ENCODE results near the gene ASH1L.
"Not testable (repeated sequence)": the region's sequence is repeated elsewhere in the genome, so short reads cannot be mapped to it uniquely, and the experiment has no call there.

Gene ASH1L

DNA sequence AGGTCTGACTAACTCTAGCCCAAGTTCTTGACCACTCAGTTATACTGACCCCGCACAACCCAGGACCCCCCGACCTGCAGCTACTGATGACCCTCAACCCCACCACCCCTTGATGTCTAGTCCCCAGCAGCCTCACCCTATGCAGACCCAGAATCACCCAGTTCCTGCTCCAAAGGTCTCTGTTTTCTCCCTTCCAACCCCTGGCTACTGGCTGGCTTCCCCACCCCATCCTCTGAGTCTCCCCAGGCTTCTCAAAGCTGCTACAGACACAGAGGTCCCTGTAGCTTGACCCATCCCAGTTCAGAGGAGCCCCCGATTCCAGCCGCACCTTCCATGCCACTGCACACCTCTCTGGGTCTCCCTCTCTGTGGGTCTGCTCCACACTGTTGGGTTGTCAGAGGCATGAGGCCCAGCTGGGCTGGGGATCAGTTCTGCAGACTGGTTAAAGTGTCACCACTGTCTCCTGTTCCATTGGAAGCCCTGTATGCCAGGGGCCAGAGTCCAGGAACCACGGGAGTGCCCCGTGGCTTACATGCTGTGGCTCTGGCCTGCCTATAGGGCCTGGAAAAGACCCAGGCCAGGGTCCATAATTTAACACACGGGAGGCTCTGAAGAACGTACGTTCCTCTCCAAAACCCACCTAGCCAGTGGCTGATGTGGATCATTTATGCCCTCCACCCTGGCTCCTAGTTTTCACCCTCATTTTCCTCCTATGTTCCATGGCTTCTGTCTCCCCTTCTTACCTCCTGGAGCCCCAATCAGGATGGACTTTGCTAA is 261.9 kb downstream of the ASH1L start:
- DNase-seq: no peak

GRCh38 chr1:155300024-155300423 is 262.6 kb downstream of the ASH1L start:
- DNase-seq: no peak

- no peak for DNase-seq
Observed at GRCh38 chr1:155297384-155297783, 265.2 kb downstream of the ASH1L start.

DNA sequence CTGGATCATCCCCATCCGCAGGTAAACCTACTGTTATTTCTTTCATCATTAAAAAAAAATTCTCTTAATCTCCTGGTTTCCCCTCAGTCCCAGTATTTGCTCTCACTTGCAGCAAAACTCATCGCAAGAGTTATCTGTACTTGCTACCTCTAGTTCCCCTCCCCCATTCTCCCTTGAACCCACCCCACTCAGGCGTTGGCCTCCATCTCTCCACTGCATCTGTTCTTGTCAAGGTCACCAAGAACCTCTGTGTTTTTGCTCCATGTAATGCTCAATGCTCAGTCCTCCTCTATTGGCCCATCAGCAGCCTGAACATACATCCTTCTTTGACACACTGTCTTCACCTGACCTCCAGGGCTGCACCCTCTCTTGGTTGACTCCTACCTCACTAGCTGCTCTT is 265.9 kb downstream of the ASH1L start:
- no peak for DNase-seq

DNA sequence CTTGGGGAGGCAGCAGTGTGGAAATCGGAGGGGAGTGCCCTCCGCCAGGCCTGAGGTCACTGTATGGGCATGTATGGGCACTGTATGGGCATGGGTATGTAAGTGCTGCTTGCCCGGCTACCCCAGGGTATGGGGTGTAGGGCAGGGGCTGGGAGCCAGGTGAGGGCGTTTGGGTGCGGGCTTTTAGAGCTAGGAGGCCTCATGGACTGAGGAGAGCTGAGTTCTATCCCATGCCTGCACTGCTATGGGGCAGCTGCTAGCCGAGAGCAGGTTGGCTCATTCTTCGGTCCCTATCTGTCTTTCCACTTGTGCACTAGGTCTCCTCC is 266.7 kb downstream of the ASH1L start:
- DNase-seq: no peak

DNA sequence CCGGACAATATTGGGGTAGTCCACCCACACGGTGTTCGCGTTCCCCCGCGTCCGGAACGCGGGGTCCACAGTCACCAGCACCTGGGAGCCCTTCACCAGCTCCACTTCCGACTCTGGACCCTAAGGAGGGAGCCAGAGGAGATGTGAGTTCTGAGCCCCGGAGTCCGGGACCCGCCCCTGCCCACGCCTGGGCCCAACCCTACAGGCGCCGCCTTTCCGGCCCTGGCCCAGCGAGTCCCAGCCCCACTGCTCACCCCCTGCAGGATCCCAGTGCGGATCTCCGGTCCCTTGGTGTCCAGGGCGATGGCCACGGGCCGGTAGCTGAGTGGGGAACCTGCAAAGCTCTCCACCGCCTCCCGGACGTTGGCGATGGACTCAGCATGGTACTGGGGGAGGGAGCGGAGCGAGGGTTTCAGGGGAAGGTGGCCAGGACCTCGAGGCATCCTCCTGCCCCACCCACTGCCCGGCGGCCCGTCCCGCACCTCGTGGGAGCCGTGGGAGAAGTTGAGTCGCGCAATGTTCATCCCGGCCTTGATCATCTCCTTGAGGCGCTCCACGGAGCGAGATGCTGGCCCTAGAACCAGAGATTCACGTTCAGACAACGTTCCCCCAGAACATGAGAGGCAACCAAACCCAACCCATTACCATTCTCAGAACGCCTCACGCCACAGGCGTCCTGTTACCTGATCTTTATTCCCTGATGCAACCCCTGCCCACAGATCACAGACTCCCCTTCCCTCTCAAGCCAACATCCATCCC is 267.2 kb downstream of the ASH1L start:
- no peak for DNase-seq

GRCh38 chr1:155294520-155295182 is 268.0 kb downstream of the ASH1L start:
- DNase-seq: no peak

DNA sequence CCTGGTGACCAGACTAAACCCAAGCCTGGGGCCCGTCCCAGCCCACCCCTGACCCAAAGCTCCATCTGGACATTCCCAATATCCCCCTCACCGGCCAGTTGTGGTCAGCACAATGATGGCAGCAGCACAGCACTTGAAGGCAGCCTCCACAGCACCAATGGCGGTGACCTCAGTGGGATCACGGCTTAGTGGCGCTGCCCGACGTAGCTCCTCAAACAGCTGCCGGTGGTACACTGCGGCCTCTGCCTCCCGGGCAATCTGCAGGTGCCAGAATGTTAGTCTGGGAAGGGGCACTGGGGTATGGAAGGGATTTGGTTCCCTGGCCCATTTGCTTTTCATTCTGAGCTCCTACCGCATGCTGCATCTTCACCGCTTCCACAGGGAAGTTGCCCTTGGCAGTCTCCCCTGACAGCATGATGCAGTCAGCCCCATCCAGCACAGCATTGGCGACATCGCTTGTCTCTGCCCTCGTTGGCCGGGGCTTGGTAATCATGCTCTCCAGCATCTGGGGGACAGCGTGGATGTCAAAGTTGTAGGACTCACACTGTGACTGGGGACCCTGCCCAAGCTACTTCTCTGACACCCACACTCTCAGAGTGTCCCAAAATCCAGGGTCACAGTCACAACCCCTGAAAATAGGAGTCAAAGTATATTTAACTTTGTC is 269.4 kb downstream of the ASH1L start:
- no peak for DNase-seq

GRCh38 chr1:155291006-155291405 is 271.6 kb downstream of the ASH1L start:
- DNase-seq: not testable (repeated sequence)

DNA sequence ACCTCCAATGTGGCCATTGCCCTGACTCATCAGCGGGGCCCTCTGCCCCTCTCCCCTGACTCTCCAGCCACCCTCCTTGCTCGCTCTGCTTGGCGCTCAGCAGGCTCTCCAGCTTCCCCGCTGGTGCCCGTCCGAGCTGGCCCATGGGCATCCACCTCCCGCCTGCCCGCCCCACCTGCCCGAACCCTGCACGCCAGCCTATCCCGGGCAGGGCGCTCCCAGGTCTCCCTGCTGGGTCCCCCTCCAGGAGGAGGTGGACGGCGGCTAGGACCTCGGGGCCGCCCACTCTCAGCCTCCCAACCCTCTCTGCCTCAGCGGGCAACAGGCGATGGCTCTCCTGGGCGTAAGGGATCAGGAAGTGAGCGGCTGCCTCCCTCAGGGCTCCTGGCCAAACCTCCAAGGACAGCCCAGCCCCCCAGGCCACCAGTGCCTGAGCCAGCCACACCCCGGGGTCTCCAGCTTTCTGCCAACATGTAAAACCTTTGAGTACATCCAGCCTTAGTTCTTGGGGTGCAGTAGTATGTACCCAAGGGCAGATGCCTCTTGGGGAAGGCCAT is 274.5 kb downstream of the ASH1L start:
- no peak for DNase-seq

DNA sequence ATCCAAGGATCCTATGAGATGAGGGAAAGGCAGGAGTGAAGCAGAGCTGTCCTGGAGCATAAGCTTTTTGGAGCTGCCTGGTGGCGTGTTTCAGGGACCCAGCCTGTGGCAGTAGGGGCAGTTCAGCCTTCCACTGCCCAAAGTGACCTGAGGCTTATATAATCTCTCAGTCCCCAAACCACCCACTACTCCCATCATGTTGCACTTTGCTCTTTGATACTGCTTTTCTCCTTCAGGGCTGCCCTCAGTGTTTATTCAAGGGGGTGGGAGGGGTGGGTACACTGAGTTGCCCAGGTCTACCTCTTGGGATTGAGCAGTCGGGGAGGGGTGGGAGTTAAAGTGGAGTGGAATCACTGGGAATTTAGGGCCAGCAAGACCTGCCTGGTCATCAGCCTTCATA is 276.1 kb downstream of the ASH1L start:
- DNase-seq: no peak

DNA sequence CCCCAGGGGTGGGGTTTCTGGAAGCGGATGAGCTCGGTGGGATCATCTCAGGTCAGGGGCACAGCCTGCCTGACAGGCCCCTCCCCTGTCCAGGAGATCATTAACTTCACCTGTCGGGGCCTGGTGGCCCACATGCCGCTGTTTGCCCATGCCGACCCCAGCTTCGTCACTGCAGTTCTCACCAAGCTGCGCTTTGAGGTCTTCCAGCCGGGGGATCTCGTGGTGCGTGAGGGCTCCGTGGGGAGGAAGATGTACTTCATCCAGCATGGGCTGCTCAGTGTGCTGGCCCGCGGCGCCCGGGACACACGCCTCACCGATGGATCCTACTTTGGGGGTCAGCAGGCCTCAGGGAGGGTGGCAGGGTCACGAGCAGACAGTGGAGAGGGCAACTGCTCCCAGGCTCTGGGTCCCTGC is 277.0 kb downstream of the ASH1L start:
- DNase-seq: no peak
